HEK293 (cell line): ENCODE measurements around the gene SH3BP4.

Source experiments
- CTCF ChIA-PET: fragments of 350-600 bp; formaldehyde crosslinking; extraction: SDS; loops from one replicate; lab custom pipeline; 2021; ENCODE audit warnings: antibody characterized with exemption; lab: Yijun Ruan, JAX
- POLR2A ChIA-PET: fragments of 300-600 bp; formaldehyde crosslinking; extraction: SDS; loops from one replicate; lab custom pipeline; 2020; ENCODE audit warnings: antibody characterized with exemption, inconsistent platforms; lab: Yijun Ruan, JAX
- H3K27ac ChIP-seq: fragments of 200-500 bp; sonication (Bioruptor generic); 2 replicates; pipeline ENCODE4 v1.5.1; 2014; ENCODE audit warnings: low read depth, low read length, control low read depth, inconsistent platforms; ENCODE audit errors: extremely low read depth
- H3K36me3 ChIP-seq, 2 experiments: fragments of 200-500 bp in 1 of 2; sonication (Bioruptor generic) in 1 of 2; 1 replicate in 1 of 2; 2 replicates in 1 of 2; pipeline ENCODE4 v1.5.1; 2014 to 2017; ENCODE audit warnings: inconsistent platforms in 2 of 2, low read length in 2 of 2; ENCODE audit not compliant: control insufficient read depth in 2 of 2, insufficient read depth in 1 of 2
- H3K4me1 ChIP-seq: fragments of 200-500 bp; sonication (Bioruptor generic); 2 replicates; pipeline ENCODE4 v1.5.1; 2014; ENCODE audit warnings: mild to moderate bottlenecking, low read length, inconsistent platforms; ENCODE audit not compliant: control insufficient read depth, insufficient read depth
- H3K4me3 ChIP-seq: 2 replicates; pipeline ENCODE4 v1.5.1; 2011; ENCODE audit warnings: low read depth, mild to moderate bottlenecking, control low read depth, low read length, moderate library complexity
- H3K9me3 ChIP-seq: fragments of 200-500 bp; sonication (Bioruptor generic); 2 replicates; pipeline ENCODE4 v1.5.1; 2014; ENCODE audit warnings: low read depth, low read length, inconsistent platforms; ENCODE audit not compliant: control insufficient read depth, insufficient read depth
- GLIS1 ChIP-seq: fragments of 450-650 bp; formaldehyde crosslinking; IDR thresholded peaks from 2 replicates; pipeline ENCODE4 v1.5.1; 2016; ENCODE audit warnings: missing biosample characterization, missing genetic modification characterization
- MYNN ChIP-seq: fragments of 450-650 bp; formaldehyde crosslinking; IDR thresholded peaks from 2 replicates; pipeline ENCODE4 v1.5.1; 2016; ENCODE audit warnings: missing biosample characterization, missing genetic modification characterization, borderline replicate concordance
- OSR2 ChIP-seq: fragments of 450-650 bp; formaldehyde crosslinking; IDR thresholded peaks from 2 replicates; pipeline ENCODE4 v1.5.1; 2016; ENCODE audit warnings: missing biosample characterization, missing genetic modification characterization
- PRDM1 ChIP-seq: fragments of 450-650 bp; formaldehyde crosslinking; IDR thresholded peaks from 2 replicates; pipeline ENCODE4; 2016; ENCODE audit warnings: missing biosample characterization, missing genetic modification characterization
- REPIN1 ChIP-seq: fragments of 450-650 bp; formaldehyde crosslinking; IDR thresholded peaks from 2 replicates; pipeline ENCODE4 v1.5.1; 2017; ENCODE audit warnings: missing biosample characterization, missing genetic modification characterization, low read depth
- REST ChIP-seq: fragments of 450-650 bp; formaldehyde crosslinking; IDR thresholded peaks from 2 replicates; pipeline ENCODE4 v1.5.1; 2016; ENCODE audit warnings: missing biosample characterization, missing genetic modification characterization
- SCRT2 ChIP-seq: fragments of 450-650 bp; formaldehyde crosslinking; IDR thresholded peaks from 2 replicates; pipeline ENCODE4 v1.5.1; 2016; ENCODE audit warnings: missing biosample characterization, missing genetic modification characterization
- ZFP3 ChIP-seq: fragments of 450-650 bp; formaldehyde crosslinking; IDR thresholded peaks from 2 replicates; pipeline ENCODE4 v1.5.1; 2016; ENCODE audit warnings: low read depth, missing biosample characterization, missing genetic modification characterization
- ZIC2 ChIP-seq: fragments of 450-650 bp; formaldehyde crosslinking; IDR thresholded peaks from 2 replicates; pipeline ENCODE4 v1.5.1; 2016; ENCODE audit warnings: missing biosample characterization, missing genetic modification characterization
- ZNF548 ChIP-seq: fragments of 450-650 bp; formaldehyde crosslinking; IDR thresholded peaks from 2 replicates; pipeline ENCODE4 v1.5.1; 2016; ENCODE audit warnings: missing biosample characterization, missing genetic modification characterization
- ZNF555 ChIP-seq: fragments of 450-650 bp; formaldehyde crosslinking; conservative IDR thresholded peaks from 2 replicates; pipeline ENCODE4 v1.5.1; 2017; ENCODE audit warnings: missing biosample characterization, mild to moderate bottlenecking, missing genetic modification characterization, inconsistent platforms
- ZNF768 ChIP-seq: fragments of 450-650 bp; formaldehyde crosslinking; IDR thresholded peaks from 2 replicates; pipeline ENCODE4 v1.5.1; 2018; ENCODE audit warnings: missing biosample characterization, mild to moderate bottlenecking, missing genetic modification characterization
- ZNF843 ChIP-seq: fragments of 450-650 bp; formaldehyde crosslinking; IDR thresholded peaks from 2 replicates; pipeline ENCODE4 v1.5.1; 2016; ENCODE audit warnings: missing biosample characterization, missing genetic modification characterization
- TF ChIP-seq, protein P1 (sequence below): fragments of 450-650 bp; formaldehyde crosslinking; IDR thresholded peaks from 2 replicates; pipeline ENCODE4 v1.5.1; 2016; ENCODE audit warnings: missing biosample characterization, missing genetic modification characterization
- TF ChIP-seq, protein P2 (sequence below): fragments of 450-650 bp; IDR thresholded peaks from 2 replicates; pipeline ENCODE4 v1.5.1; 2018; ENCODE audit warnings: missing biosample characterization, mild to moderate bottlenecking, missing genetic modification characterization

SH3BP4 gene

GRCh38 chr2:234971496-234971895, 19.7 kb downstream of the SH3BP4 start:
- no peak for TF ChIP-seq ZFP3 (tag by site-specific recombination)
- peak; percentile 40 for TF ChIP-seq GLIS1
- TF ChIP-seq ZNF843 (tag by site-specific recombination) = no peak
- peak; percentile 50 for TF ChIP-seq ZIC2 (tag by site-specific recombination)
- no peak for TF ChIP-seq REPIN1 (tag by site-specific recombination)
- TF ChIP-seq, all 188 proteins: peak for 2
- H3K4me3 ChIP-seq = no peak overlapping the region
- CTCF ChIA-PET = interaction anchor here (0.6 kb wide), 1 partner anchor 133 kb away, joined by 3 read pairs; no protein-coding TSS in a partner anchor

DNA sequence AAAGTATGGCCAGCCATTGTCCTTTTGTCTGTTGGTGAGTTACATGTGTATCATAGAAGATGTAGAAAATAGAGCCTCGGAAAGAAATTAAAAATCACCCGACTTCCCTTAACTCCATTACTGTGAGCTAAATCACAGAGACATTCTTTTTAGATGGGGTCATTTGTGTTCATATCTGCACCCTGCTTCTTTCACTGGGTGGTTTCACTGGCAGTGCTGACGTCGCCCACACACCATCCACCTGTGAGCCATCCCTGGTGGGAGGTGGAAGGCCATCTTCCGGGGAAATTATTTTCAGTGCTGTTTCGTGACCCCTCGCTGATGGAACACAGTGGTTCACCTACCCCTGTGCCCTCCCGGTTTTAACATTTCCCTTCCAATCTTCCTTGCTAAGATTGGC, 21.2 kb downstream of the SH3BP4 start:
- no peaks in the 10 kb centered on the region for H3K9me3 ChIP-seq
- H3K4me1 ChIP-seq = peaks cover 21% of the 10 kb centered on the region
- H3K4me3 ChIP-seq = no peak overlapping the region
- H3K36me3 ChIP-seq = peaks cover 0 to 4% of the 10 kb centered on the region in 2 experiments; a peak in 1 of 3 replicates
- H3K27ac ChIP-seq = no peak overlapping the region
- no peak for TF ChIP-seq ZNF555
- TF ChIP-seq GLIS1 = peak; percentile 44
- no peak for TF ChIP-seq ZNF548
- TF ChIP-seq MYNN (tag by site-specific recombination) = no peak
- peak; percentile 25; the same call in 1 of the 2 replicates for TF ChIP-seq PRDM1 (tag by site-specific recombination)
- TF ChIP-seq, protein P1, sequence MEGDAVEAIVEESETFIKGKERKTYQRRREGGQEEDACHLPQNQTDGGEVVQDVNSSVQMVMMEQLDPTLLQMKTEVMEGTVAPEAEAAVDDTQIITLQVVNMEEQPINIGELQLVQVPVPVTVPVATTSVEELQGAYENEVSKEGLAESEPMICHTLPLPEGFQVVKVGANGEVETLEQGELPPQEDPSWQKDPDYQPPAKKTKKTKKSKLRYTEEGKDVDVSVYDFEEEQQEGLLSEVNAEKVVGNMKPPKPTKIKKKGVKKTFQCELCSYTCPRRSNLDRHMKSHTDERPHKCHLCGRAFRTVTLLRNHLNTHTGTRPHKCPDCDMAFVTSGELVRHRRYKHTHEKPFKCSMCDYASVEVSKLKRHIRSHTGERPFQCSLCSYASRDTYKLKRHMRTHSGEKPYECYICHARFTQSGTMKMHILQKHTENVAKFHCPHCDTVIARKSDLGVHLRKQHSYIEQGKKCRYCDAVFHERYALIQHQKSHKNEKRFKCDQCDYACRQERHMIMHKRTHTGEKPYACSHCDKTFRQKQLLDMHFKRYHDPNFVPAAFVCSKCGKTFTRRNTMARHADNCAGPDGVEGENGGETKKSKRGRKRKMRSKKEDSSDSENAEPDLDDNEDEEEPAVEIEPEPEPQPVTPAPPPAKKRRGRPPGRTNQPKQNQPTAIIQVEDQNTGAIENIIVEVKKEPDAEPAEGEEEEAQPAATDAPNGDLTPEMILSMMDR (tag by site-specific recombination) = no peak
- TF ChIP-seq SCRT2 = peak; percentile 51
- TF ChIP-seq ZNF843 (tag by site-specific recombination) = no peak
- ChIA-PET POLR2A (interaction anchor here (0.9 to 1.6 kb wide), 2 partner anchors 8 to 12 kb away, joined by 3 to 5 read pairs; no protein-coding TSS in a partner anchor), CTCF (interaction anchor here (0.8 kb wide), 1 partner anchor 428 kb away, joined by 3 read pairs; no protein-coding TSS in a partner anchor)

More at GRCh38 chr2:234971496-234971895, 19.7 kb downstream of the SH3BP4 start:
- H3K4me1 ChIP-seq = peaks cover 22% of the 10 kb centered on the region
- peaks cover 0 to 4% of the 10 kb centered on the region in 2 experiments; a peak in 1 of 3 replicates for H3K36me3 ChIP-seq
- no peak overlapping the region for H3K27ac ChIP-seq
- POLR2A ChIA-PET = interaction anchor here (1.1 kb wide), 1 partner anchor 91 kb away, joined by 4 read pairs; no protein-coding TSS in a partner anchor
- H3K9me3 ChIP-seq = no peaks in the 10 kb centered on the region

GRCh38 chr2:234974501-234975385, 22.9 kb downstream of the SH3BP4 start:
- peaks cover 0 to 6% of the 10 kb centered on the region in 2 experiments; a peak in 1 of 3 replicates for H3K36me3 ChIP-seq
- H3K4me1 ChIP-seq = peaks cover 13% of the 10 kb centered on the region
- CTCF ChIA-PET = interaction anchor here (0.5 to 0.6 kb wide), 3 partner anchors 134 to 1213 kb away, joined by 3 read pairs; no protein-coding TSS in a partner anchor
- no peak overlapping the region for H3K4me3 ChIP-seq
- H3K9me3 ChIP-seq = no peaks in the 10 kb centered on the region
- no peak overlapping the region for H3K27ac ChIP-seq
- TF ChIP-seq REST (tag by site-specific recombination) = peak; percentile 90
- TF ChIP-seq, protein P2, sequence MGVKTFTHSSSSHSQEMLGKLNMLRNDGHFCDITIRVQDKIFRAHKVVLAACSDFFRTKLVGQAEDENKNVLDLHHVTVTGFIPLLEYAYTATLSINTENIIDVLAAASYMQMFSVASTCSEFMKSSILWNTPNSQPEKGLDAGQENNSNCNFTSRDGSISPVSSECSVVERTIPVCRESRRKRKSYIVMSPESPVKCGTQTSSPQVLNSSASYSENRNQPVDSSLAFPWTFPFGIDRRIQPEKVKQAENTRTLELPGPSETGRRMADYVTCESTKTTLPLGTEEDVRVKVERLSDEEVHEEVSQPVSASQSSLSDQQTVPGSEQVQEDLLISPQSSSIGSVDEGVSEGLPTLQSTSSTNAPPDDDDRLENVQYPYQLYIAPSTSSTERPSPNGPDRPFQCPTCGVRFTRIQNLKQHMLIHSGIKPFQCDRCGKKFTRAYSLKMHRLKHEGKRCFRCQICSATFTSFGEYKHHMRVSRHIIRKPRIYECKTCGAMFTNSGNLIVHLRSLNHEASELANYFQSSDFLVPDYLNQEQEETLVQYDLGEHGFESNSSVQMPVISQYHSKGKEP (tag by site-specific recombination) = no peak
- no peak for TF ChIP-seq ZNF768 (tag by site-specific recombination)
- TF ChIP-seq OSR2 (tag by site-specific recombination) = 0 out of 2 replicates have a peak, but pooled peaks have one; percentile 29
- POLR2A ChIA-PET = no interaction called here
